K562 (cell line): ENCODE results near the gene TSPAN14. TPM values are rescaled to one million over a fixed set of nuclear protein-coding genes. Genes with fewer than 3 reads are reported as not detected.

ENCODE experiments used
- ATAC-seq: fragments of 200-7000 bp; cut with Tn5 transposase; 3 replicates; pipeline ENCODE4 v1.9.1; 2020; ENCODE audit warnings: moderate library complexity
- BruUV-seq: library from RNA; stranded (reverse); fragments of 400-500 nt; replicated peaks from 2 replicates; lab custom pipeline; 2021; lab: Mats Ljungman, UMichigan
- CTCF ChIA-PET: fragments of 300-600 bp; formaldehyde crosslinking; extraction: SDS; loops from one replicate; lab custom pipeline; 2021; ENCODE audit warnings: low intra/inter-chr PET ratio; lab: Yijun Ruan, JAX
- POLR2A ChIA-PET: fragments of 300-600, 350-650 bp; sonication (Branson Sonifier 250); formaldehyde crosslinking; extraction: SDS; loops from one replicate; lab custom pipeline; 2021; ENCODE audit warnings: antibody characterized with exemption, inconsistent platforms; lab: Yijun Ruan, JAX
- DNase-seq, 4 experiments: peaks; one replicate each; pipeline versions ENCODE4 v3.0.0 to v3.0.0-alpha.2; 2011 to 2018; ENCODE audit warnings: low spot score in 3 of 4, mixed read lengths in 3 of 4; ENCODE audit errors: extremely low read depth in 1 of 4
- FAIRE-seq: peaks from 2 replicates; lab custom pipeline; 2011; peaks lifted over from hg19 to GRCh38; lab: Jason Lieb, UNC
- H2AFZ ChIP-seq: 2 replicates; pipeline ENCODE4 v1.6.0; 2011; ENCODE audit warnings: low read depth, low read length, control low read depth, inconsistent platforms
- H3K27ac ChIP-seq: fragments of 200-600 bp; 3 replicates; pipeline ENCODE4 v1.8.0; 2011; ENCODE audit warnings: low read depth, mild to moderate bottlenecking, control low read depth, inconsistent platforms, low read length, moderate library complexity, mixed read lengths; ENCODE audit errors: extremely low read depth
- H3K27me3 ChIP-seq, 2 experiments: fragments of 300-600 bp in 1 of 2; 2 replicates in 1 of 2; 3 replicates in 1 of 2; pipeline versions ENCODE4 v1.6.0 to v1.8.0; 2011; ENCODE audit warnings: inconsistent platforms in 2 of 2, low read length in 2 of 2, mild to moderate bottlenecking in 1 of 2, mixed read lengths in 1 of 2, moderate library complexity in 1 of 2; ENCODE audit not compliant: control insufficient read depth in 2 of 2, insufficient read depth in 2 of 2
- H3K36me3 ChIP-seq: fragments of 300-600 bp; 3 replicates; pipeline ENCODE4 v1.8.0; 2011; ENCODE audit warnings: mild to moderate bottlenecking, low read length, inconsistent platforms; ENCODE audit not compliant: control insufficient read depth, insufficient read depth
- H3K4me1 ChIP-seq, 2 experiments: fragments of 200-600 bp in 1 of 2; replicated peaks in 1 of 2; 2 replicates in 1 of 2; 3 replicates in 1 of 2; pipeline versions ENCODE4 v1.5.1 to v1.8.0; 2011; ENCODE audit warnings: inconsistent platforms in 2 of 2, low read length in 2 of 2, mild to moderate bottlenecking in 1 of 2, mixed read lengths in 1 of 2, moderate library complexity in 1 of 2; ENCODE audit not compliant: control insufficient read depth in 2 of 2, insufficient read depth in 2 of 2
- H3K4me2 ChIP-seq: 2 replicates; pipeline ENCODE4 v1.6.1; 2011; ENCODE audit warnings: low read length, control low read depth, inconsistent platforms, mixed read lengths; ENCODE audit not compliant: insufficient read depth
- H3K4me3 ChIP-seq: fragments of 200-600 bp; sonication (generic), shearing (Covaris generic); 2 replicates; pipeline ENCODE4 v1.5.1; 2016; ENCODE audit warnings: control low read depth, inconsistent platforms
- H3K79me2 ChIP-seq: fragments of 200-600 bp; 3 replicates; pipeline ENCODE4 v1.8.0; 2011; ENCODE audit warnings: low read length, inconsistent platforms; ENCODE audit not compliant: control insufficient read depth, insufficient read depth
- H3K9ac ChIP-seq, 2 experiments: 2 replicates each; pipeline versions ENCODE4 v1.6.0 to v1.6.1; 2011; ENCODE audit warnings: low read depth in 2 of 2, low read length in 2 of 2, control low read depth in 1 of 2, inconsistent platforms in 1 of 2, mild to moderate bottlenecking in 1 of 2, mixed read lengths in 1 of 2; ENCODE audit not compliant: insufficient read depth in 1 of 2
- H3K9me1 ChIP-seq: one replicate; pipeline ENCODE4 v1.6.0; 2011; ENCODE audit warnings: inconsistent platforms, mild to moderate bottlenecking, low read length, moderate library complexity; ENCODE audit not compliant: control insufficient read depth, insufficient read depth
- H3K9me3 ChIP-seq: replicated peaks from 2 replicates; pipeline ENCODE4 v1.5.1; 2011; ENCODE audit warnings: low read depth, low read length, inconsistent platforms; ENCODE audit not compliant: control insufficient read depth, insufficient read depth
- H4K20me1 ChIP-seq: replicated peaks from 2 replicates; pipeline ENCODE4 v1.6.1; 2011; ENCODE audit warnings: low read length, inconsistent platforms, mixed read lengths; ENCODE audit not compliant: control insufficient read depth, insufficient read depth
- CEBPZ ChIP-seq: fragments of 150-350 bp; IDR thresholded peaks from 2 replicates; pipeline ENCODE4 v1.6.1; 2014; ENCODE audit warnings: low read depth, mild to moderate bottlenecking, low read length, borderline replicate concordance
- CHD2 ChIP-seq: IDR thresholded peaks from 2 replicates; pipeline ENCODE4 v1.6.1; 2011; ENCODE audit warnings: low read depth, low read length
- LARP7 ChIP-seq: fragments of 450-650 bp; IDR thresholded peaks from 2 replicates; pipeline ENCODE4 v1.6.1; 2016
- NCOA4 ChIP-seq: fragments of 450-650 bp; IDR thresholded peaks from 2 replicates; pipeline ENCODE4 v1.6.1; 2018; ENCODE audit warnings: mild to moderate bottlenecking; ENCODE audit not compliant: partially characterized antibody
- PRMT5 ChIP-seq: sonication (generic); formaldehyde crosslinking; IDR thresholded peaks from 2 replicates; pipeline ENCODE4 v1.5.0; 2020; ENCODE audit warnings: missing genetic modification reagents
- PTTG1 ChIP-seq: fragments of 450-650 bp; IDR thresholded peaks from 2 replicates; pipeline ENCODE4 v1.6.1; 2016; ENCODE audit warnings: low read depth, mild to moderate bottlenecking, missing genetic modification characterization, missing compliant biosample characterization
- RBM14 ChIP-seq: fragments of 200-400 bp; formaldehyde crosslinking; IDR thresholded peaks from 2 replicates; pipeline ENCODE4 v1.6.1; 2018; ENCODE audit warnings: low read depth, mild to moderate bottlenecking, low read length, moderate library complexity, borderline replicate concordance; ENCODE audit not compliant: insufficient read depth
- RFX1 ChIP-seq: fragments of 450-650 bp; IDR thresholded peaks from 2 replicates; pipeline ENCODE4 v1.6.1; 2016; ENCODE audit warnings: mild to moderate bottlenecking, moderate library complexity
- TAF15 ChIP-seq: fragments of 200-400 bp; formaldehyde crosslinking; IDR thresholded peaks from 2 replicates; pipeline ENCODE4 v1.6.1; 2017; ENCODE audit warnings: mild to moderate bottlenecking, low read depth, low read length, moderate library complexity
- ZNF318 ChIP-seq, 2 experiments: fragments of 450-650 bp; IDR thresholded peaks; 2 replicates each; pipeline ENCODE4 v1.6.1; 2016; ENCODE audit warnings: mild to moderate bottlenecking in 2 of 2, borderline replicate concordance in 1 of 2, low read depth in 1 of 2, moderate library complexity in 1 of 2
- WGBS: fragments of 100-300 bp; shearing (Covaris generic); methylation state at CpG from one replicate; pipeline ENCODE4 v1.1.6; 2016; ENCODE audit warnings: low coverage, mixed read lengths; ENCODE audit not compliant: insufficient coverage; ENCODE audit errors: missing lambda C conversion rate; 5-methylcytosine and 5-hydroxymethylcytosine counted together
- in situ Hi-C: fragments of 300-500 bp; cut with MboI; formaldehyde crosslinking; loops from 4 replicates; pipeline ENCODE4 v1.15.0; 2018; ENCODE audit warnings: inconsistent platforms, mixed read lengths
- intact Hi-C: fragments of 100-400 bp; cut with micrococcal nuclease; formaldehyde crosslinking; loops from 2 replicates; pipeline ENCODE4 v1.14.2; 2022
- polyA plus RNA-seq, 8 experiments: library from polyadenylated mRNA; depleted of rRNA in 4 of 8; stranded (reverse) in 5 of 8; unstranded in 3 of 8; fragments of >200 nt; fragmentation: Nextera tagmentation in 2 of 8; fragmentation: Illumina TruSeq in 1 of 8; extraction: Ambion mirVana in 2 of 8; extraction: Trizol in 1 of 8; gene quantifications; 2 replicates each; pipeline versions ENCODE4 v1.2.1 to v1.2.3, GENCODE V29; 2011 to 2014; ENCODE audit warnings: inconsistent platforms in 1 of 8, missing spikeins in 1 of 8
- total RNA-seq, 7 experiments: library from RNA; depleted of rRNA in 6 of 7; stranded (reverse); fragments of >200 nt in 6 of 7; fragmentation: Illumina TruSeq in 2 of 7; extraction: Trizol in 2 of 7; gene quantifications; 2 replicates each; pipeline versions ENCODE4 v1.2.1 to v1.2.3, GENCODE V29; 2011 to 2021; ENCODE audit warnings: low replicate concordance in 1 of 7
- TF ChIP-seq, protein P1 (sequence below): sonication (generic); formaldehyde crosslinking; IDR thresholded peaks from 2 replicates; pipeline ENCODE4 v1.8.0; 2022; ENCODE audit warnings: mild to moderate bottlenecking, missing genetic modification reagents

TSPAN14 gene
- total and polyA plus RNA-seq, 9 of the 15 experiments (the other 6 are each of a cell fraction or from before 2014, with no cell fraction given) = 5.8 to 92.9 (median 23.3) TPM

- H3K27ac ChIP-seq = no peak overlapping the region
- no TSS peak for BruUV-seq
- H4K20me1 ChIP-seq = no peaks in the 10 kb centered on the region
- no peaks in the 10 kb centered on the region for H3K9me1 ChIP-seq
- H3K27me3 ChIP-seq = peaks cover 36 to 44% of the 10 kb centered on the region in 2 experiments
- no peaks in the 10 kb centered on the region for H3K36me3 ChIP-seq
- in situ Hi-C loops = no loop called here
- 6% methylated on average over 9 of the region's 9 CpGs for WGBS
- no peaks in the 10 kb centered on the region for H3K79me2 ChIP-seq
- no peak overlapping the region for H3K4me3 ChIP-seq
- intact Hi-C loops = no loop called here
- ChIA-PET CTCF (no interaction called here), POLR2A (no interaction called here)
- DNase-seq = no peak
- no peak overlapping the region for H3K9ac ChIP-seq
- no peak for FAIRE-seq
- ATAC-seq = no peak
- no peaks in the 10 kb centered on the region for H3K4me1 ChIP-seq
- no peak overlapping the region for H2AFZ ChIP-seq
- H3K9me3 ChIP-seq = no peaks in the 10 kb centered on the region
- no peak overlapping the region for H3K4me2 ChIP-seq
- no peak for TF ChIP-seq CEBPZ
- TF ChIP-seq PRMT5 (CRISPR knock-in tag) = no peak
- no peak for TF ChIP-seq RFX1
- no peak for TF ChIP-seq RBM14
- TF ChIP-seq, protein P1, sequence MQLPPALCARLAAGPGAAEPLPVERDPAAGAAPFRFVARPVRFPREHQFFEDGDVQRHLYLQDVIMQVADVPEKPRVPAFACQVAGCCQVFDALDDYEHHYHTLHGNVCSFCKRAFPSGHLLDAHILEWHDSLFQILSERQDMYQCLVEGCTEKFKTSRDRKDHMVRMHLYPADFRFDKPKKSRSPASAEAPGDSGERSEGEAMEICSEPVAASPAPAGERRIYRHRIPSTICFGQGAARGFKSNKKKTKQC = no peak
- TF ChIP-seq PTTG1 (tag) = no peak
- no peak for TF ChIP-seq NCOA4
- TF ChIP-seq TAF15 = no peak
- no peak for TF ChIP-seq ZNF318 (IDR thresholded peaks at IDR 0.05; ENCODE audit: borderline replicate concordance in 1 of 2, low read depth in 1 of 2)
- no peak for TF ChIP-seq LARP7
- no peak for TF ChIP-seq CHD2
Measured at GRCh38 chr10:80571352-80571751, 117.2 kb downstream of the TSPAN14 start.
